ENCODE measurements around the gene PLXND1.

- TF ChIP-seq GATA2 (IDR thresholded peaks at IDR 0.05; ENCODE audit: low read depth, low read length) (no peak), GATA3 (IDR thresholded peaks at IDR 0.05; ENCODE audit: low read depth, low read length) (no peak)
Measured at GRCh38 chr3:129591932-129592331, 14.5 kb downstream of the PLXND1 start.
